Measurements from ENCODE around the gene SLC25A20. TPM values are rescaled to one million over a fixed set of nuclear protein-coding genes. Genes with fewer than 3 reads are reported as not detected.
A peak's percentile ranks its signal among the peaks of the same experiment; 100 is the strongest.
"Not testable (repeated sequence)": the region's sequence is repeated elsewhere in the genome, so short reads cannot be mapped to it uniquely, and the experiment has no call there.

SLC25A20 gene
- 17.6 and 20.5 TPM in 2 replicates for total RNA-seq (2014; rRNA removed; shearing (Covaris generic))

DNA sequence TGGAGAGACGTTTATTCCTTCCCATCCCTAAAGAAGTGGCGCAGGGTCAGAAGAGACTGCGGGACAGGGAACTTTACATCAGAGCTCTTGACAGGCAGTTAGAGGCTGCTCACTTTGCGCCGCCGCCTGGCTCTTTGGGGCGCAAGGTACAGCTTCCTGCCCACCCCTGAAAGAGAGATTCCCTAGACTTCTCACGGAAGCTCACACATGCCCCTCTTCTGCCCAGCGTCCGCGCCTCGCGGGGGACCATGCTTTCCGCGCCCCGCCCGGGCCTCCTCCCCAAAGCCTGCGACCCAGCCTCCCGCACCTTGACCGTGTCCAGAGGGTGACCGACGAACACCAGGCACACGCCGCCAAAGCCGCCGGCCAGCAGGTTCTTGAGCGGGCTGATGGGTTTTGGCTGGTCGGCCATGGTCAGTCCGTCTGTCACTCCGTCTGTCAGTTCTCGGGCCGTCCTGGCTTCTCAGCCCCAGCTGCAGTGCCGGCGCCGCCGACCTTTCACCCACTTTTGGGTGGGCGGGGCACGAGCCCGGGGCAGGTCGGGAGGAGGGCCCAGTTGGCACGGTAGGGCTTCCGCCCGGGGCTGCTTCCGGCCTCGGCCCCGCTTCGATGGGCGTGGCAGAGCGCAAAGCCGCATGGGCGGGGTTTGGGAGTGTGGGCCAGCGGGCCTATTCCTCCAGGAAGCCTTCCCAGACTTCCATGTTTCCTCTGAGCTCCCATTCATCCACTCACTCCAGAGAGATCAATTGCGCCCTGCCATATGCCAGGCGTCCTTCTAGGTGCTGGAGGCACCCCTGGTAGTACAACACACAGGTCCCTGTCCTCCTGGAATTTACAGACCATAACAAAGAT, at the start of gene SLC25A20:
Gene SLC25A20, minus strand, starts transcription at position 500 of the 852 bp plus-strand sequence. Its CDS starts 88 bp downstream, at position 412.
- peak; percentile 90 for DNase-seq (ENCODE audit: low read depth)

GRCh38 chr3:48945891-48946549, 47.3 kb upstream of the SLC25A20 start:
- no peak for DNase-seq (ENCODE audit: low read depth)

GRCh38 chr3:48945432-48945831, 46.8 kb upstream of the SLC25A20 start:
- DNase-seq (ENCODE audit: low read depth) = no peak

DNA sequence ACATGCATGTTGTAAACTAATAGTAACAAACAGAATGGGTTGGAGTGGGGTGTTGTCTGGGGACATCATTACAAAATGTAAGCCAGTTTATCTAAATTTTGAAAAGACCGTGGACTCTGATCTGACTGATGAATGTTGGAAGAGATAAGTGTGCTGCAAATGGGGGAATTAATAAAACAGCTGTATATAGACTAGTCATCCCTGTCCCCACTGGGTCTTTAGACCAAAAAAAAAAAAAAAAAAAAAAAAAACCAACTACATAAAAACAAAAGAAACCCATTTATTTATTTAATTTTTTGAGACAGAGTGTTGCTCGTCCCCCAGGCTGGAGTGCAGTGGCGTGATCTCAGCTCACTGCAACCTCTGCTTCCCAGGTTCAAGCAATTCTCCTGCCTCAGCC, 40.0 kb upstream of the SLC25A20 start:
- no peak for DNase-seq (ENCODE audit: low read depth)

DNA sequence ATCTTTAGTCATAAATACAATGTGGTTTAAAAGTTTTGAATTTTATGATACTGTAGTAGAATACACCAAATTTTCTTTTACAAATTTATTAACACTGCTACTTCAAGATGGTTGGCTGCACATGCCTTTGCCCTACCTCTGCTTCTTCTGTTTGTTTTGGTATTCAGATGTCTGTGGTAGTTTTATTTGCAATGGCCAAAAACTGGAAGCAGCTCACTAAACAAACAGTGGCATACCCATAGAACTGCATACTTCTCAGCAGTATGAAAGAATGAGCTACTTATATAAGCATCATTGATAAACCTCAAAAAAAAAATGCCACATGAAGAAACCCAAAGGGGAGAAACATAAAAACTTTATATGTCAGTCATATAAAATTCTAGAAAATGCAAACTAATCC, 39.5 kb upstream of the SLC25A20 start:
- DNase-seq (ENCODE audit: low read depth) = no peak

- no peak for DNase-seq (ENCODE audit: low read depth)
Measured at GRCh38 chr3:48935530-48935929, 36.8 kb upstream of the SLC25A20 start.

DNA sequence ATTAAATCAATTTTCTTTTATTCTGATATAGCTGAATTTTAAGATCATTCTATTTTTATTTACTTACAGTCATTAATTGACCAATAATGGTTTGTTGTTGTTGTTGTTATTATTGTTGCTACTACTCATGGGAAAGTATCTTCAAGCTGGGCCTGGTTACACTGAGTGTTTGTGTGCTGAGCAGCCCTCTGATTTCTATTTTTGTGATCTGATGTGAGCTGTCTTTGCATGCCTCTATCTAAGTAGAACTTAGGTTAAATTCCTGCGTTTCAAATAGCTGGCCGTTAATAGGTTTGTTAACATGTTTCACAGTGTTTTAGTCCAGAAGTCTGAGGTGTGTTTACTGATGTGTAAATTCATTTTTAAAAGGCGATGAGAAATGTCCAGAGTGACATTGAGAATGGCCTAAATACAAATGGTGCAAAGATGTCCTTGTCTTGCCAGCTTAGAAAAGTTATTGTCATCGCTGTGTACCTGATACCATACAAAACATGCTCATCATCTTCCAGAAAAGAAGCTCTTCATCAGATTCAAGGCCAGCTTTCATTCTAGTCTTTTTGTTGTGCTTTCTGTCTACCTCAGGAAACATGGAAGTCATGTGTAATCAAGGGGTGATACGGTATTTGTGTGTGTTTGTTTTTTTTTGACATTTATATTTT, 35.8 kb upstream of the SLC25A20 start:
- DNase-seq (ENCODE audit: low read depth) = no peak

DNA sequence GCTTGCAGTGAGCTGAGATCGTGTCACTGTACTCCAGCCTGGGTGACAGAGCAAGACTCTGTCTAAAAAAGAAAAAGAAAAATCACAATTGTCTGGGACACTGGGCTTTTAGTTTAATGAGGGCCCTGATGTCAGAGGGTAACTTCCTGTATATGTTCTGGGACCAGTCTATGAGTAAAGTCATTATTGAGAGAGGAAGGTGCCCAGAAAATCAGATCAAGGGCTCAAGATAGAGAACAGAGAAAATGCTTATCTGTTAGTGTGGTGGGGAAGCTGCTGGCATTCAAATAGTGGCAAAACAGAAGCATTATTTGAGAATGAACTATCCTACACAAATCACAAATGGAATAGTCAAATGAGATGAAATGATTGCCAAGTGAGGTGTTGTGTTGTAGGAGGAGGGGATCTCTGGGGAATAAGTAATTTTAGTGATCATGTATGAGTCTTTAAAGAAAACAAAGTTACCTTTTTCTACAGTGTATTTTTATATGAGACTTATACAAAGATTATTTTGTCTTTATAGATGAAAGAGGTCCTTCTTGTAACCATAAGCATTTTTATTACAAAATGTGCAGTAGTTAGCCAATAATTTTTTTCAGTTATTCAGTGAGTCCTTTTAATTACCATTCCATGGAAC, 33.4 kb upstream of the SLC25A20 start:
- DNase-seq (ENCODE audit: low read depth) = no peak

- DNase-seq (ENCODE audit: low read depth) = no peak
Measured at GRCh38 chr3:48930590-48930989, 31.9 kb upstream of the SLC25A20 start.

DNA sequence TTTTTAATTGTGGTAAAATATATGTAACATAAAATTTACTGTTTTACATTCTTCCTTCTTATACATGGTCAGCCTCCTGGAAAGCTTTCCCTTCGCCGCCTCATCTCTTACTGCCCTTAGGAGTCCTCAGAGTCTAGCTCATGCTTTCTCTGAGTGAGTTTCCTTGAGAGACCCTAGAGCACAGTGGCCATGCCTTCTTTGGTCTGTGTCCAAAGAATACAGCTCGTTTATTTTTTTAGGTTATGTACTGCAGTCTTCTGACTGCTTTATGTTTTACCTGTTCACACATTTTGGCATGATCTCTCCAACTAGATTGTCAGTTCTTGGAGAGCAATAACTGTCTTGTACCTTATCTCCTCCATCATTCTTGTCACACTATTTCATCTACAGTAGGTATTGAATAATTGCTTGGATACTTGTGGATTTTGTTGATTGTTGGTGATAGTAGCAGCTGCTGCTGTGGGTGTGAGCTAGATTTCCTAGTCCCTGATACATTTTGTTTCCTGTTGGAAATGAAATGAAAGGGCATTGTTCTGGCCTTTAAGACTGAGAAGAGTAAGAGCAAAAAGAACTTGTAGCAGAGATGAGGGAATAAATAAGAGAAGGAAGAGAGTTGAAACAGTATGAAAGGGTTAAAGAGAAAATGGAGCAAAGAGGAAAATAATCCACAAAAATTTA, 30.8 kb upstream of the SLC25A20 start:
- no peak for DNase-seq (ENCODE audit: low read depth)

- DNase-seq (ENCODE audit: low read depth) = no peak
Measured at GRCh38 chr3:48928679-48929078, 30.0 kb upstream of the SLC25A20 start.

- DNase-seq (ENCODE audit: low read depth) = no peak
Measured at GRCh38 chr3:48927928-48928327, 29.2 kb upstream of the SLC25A20 start.

DNA sequence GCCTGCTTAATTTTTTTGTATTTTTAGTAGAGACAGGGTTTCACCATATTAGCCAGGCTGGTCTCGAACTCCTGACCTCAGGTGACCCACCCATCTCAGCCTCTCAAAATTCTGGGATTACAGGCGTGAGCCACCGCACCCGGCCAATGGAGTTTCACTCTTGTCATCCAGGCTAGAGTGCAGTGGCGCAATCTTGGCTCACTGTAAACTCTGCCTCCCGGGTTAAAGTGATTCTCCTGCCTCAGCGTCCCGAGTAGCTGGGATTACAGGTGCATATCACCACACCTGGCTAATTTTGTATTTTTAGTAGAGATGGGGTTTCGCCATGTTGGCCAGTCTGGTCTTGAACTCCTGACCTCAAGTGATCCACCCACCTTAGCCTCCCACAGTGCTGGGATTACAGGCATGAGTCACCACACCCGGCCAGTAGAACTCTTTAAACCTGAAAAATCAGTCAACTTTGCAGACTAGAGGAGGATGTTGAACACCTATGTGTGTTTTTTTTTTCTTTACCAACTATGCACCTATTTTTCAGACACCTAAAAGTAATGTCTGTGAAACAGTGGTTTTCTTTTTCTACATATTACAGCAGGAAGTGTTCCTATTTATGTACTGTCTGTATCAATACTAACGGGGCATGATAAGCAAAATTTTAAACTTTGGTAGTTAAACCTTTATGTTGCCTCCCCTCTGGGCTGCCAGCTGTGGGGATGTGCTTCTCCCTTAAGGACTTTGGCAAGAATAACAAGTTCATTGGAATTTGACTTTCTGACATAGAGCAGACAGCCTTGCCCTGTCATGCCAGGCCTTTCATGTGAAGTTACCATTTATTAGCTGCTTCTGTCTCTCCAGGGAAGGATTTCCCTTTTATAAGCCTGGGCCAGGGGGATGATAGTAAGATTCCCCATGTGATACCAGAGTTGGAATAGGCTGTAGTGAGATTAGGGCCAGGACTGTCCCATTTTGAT, 28.0 kb upstream of the SLC25A20 start:
- DNase-seq (ENCODE audit: low read depth) = no peak

DNA sequence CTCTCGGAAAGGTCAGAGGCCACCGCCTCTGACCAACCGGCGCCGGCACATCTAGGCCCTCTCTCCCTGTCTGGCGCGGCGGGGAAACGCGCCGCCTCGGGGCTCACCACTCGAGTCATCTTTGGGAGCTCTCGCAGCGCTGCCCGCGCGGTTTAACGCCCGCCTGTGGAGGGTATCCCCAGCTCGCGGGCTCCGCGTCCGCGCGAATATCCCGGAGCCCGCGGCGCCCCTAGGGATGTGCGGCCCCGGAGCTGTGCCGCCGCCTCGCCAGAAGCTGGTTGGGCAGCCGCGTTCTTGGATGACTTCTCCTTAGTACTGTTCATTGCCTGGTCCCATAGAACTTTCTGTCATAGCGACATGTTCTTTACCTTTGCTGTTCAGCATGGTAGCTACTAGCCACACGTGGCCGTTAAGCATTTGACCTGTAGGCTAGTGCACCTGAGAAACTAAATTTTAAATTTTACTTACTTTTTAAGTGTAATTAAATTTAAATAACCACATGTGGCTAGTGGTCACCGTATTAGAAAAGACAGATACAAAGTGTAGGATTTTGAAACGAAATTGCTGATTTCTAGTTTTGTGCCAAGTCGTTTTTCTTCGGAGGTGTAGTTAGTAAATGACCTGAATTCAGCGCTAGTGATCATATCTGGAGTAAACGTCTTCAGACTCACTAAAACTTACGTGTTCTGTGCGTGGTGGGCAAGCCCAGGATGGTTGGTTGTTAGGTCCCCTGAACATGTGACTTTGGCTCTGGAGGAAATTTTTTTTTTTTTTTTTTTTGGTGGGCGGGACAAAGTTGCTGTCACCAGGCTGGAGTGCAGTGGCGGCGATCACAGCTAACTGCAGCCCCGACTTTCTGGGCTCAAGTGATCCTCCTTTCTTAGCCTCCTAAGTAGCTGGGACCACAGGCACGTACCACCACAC, 20.8 kb upstream of the SLC25A20 start:
- DNase-seq (ENCODE audit: low read depth) = peak; percentile 54

DNA sequence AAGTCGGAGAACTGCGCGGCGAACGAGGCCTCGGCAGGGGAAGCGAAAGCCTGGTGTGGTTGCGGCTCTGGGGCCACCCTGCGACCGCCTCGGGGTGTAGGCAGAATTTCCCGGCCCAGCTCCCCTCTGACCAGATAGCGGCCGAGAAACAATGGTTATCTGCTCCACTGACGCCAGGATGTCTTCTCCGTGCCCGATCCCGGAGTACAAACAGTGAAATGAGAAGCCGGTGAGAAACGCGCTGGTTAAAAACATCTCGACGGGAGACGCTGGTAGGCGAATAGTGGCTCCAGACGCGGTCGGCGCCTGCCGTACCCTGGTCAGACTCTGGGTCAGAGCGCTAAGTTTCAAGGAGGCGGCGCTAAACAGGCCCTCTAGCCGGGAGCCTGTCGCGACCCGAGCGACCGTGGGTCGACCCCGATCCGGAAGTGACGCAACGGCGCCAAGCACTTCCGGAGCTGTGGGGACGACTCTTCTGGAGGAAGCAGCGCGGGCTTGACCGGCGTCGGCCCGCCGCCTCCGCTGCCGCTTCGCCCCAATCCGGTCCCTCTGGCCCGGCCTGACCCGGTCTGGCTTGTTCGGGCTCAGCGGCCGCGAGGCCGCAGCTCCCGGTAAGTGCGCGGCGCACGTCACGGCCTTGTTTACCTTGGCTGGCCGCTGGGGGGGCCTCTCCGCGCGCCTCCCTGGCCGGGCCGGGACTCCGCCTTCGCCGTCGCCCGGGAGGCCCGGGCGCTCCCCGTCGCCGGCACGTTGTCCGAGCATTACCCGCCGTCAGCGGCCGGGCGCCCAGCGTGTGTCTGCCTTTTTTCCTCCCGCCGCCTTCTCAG, 19.9 kb upstream of the SLC25A20 start, which contains the start of gene ARIH2:
Gene ARIH2, plus strand, starts transcription at position 455 of the 827 bp plus-strand sequence. CDS start 8,717 bp downstream, outside the sequence.
- DNase-seq (ENCODE audit: low read depth) = peak; percentile 93

DNA sequence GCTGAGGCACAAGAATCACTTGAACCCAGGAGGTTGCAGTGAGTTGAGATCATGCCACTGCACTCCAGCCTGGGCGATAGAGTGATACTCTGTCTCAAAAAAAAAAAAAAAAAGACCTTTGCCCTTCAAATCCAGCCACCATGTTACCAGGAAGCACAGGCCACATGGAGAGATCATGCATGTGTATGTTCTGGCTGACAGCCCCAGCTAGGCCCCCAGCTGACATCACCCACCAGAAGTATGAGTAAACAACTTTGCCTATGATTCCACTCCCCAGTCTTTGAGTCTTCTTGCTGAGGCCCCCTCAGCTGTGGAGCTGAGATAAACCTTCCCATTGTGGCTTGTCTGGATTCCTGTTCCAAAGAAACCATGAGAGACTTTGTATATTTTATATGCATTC, 16.6 kb upstream of the SLC25A20 start:
- DNase-seq (ENCODE audit: low read depth) = no peak

GRCh38 chr3:48907026-48907425, 8.3 kb upstream of the SLC25A20 start:
- DNase-seq (ENCODE audit: low read depth) = not testable (repeated sequence)

- DNase-seq (ENCODE audit: low read depth) = no peak
Measured at GRCh38 chr3:48899273-48899672, 591 bp upstream of the SLC25A20 start.
